ENCODE results near the gene DAND5.

Gene DAND5

DNA sequence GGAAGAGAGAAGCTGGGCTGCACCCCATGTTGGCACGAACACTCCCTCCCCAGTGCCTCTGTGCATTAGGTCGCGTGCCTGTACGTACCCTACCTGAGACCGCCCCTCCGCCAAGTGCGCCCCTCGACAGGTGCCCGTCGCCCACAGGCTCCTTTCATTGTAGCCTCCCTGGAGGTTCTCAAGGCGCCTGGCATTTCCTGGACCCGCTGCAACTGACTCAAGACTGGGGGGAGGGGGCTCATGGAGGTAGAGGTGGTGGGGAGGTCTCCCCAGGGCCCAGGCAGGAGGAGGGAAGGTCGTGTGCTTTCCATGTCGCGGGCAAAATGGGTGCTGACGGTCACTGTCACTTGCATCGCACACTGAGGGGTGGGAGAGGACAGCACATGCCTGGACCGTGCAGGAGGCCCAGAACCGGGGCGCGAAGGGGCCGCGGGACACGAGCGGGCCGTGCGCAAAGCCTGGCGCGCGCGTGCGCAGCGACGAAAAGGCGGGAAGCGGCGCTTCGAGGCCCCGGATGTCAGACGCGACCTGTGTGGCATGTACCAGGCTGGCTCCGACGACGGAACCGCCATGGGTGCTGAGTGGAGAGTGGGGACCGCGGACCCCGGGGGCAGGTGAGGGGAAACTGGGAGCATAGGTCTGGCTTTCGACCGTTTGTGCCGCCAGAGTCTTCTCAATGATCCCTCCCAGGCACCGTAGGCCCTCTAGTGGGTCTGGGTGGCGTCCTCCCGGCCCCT is 42.4 kb downstream of the DAND5 start:
- no peak for DNase-seq

DNA sequence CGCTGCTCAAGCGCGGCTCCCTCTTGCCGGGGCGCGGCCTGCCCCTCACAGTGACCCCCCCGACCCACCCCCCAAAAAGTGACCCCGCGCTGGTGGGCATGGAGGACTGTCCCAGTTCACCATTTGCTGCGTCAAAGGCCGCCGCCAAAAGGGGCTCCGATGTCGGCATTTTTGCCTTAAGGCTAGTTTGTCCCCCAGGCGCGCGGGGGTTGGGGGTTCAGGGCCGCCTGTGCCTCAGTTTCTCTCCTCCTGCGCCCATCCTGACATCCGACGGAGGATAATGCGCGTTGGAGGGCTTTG is 43.0 kb downstream of the DAND5 start:
- DNase-seq: no peak

GRCh38 chr19:13012690-13013608 is 43.6 kb downstream of the DAND5 start:
- peak; percentile 65 for DNase-seq

DNA sequence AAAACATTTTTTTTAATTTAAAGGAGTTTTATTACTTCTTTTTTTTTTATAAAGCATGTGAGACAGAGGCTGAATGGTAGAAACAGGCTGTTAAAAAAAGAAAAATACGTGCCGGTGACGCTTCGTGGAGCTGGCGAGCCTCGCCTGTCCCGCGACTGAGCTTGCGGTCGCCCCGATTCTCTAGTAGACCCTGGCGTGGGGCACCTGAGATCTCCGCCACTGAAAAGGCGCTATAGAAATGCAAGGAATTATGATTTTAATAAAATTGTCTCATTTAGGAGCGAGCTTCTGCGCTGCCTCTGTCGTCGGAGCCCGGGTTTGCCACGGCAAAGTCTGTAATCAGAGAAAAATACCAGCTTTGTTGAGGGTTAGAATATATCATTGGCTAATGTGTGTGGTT is 44.3 kb downstream of the DAND5 start:
- no peak for DNase-seq

GRCh38 chr19:13014101-13014920 is 44.9 kb downstream of the DAND5 start:
- DNase-seq: no peak

DNA sequence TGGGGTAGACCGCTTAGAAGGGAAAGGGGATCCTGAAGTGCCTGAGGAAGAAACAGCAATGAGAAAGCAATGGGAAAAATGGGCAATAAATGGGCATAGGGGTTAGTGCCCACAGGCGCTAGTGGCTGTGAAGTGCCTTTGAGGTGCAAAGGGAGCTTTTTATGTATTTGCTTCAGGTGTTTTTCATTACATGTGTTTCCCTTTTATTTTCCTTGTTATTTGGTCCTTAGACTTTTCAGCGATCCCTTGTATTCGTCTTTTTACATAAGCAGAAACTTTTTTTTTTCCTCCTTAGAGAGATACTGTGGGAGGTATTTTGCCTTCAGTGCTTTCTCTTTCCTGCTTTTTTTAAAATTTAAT is 45.5 kb downstream of the DAND5 start:
- DNase-seq: no peak

- peak; percentile 40 for DNase-seq
Measured at GRCh38 chr19:13015361-13016223, 46.2 kb downstream of the DAND5 start.

- no peak for DNase-seq
Measured at GRCh38 chr19:13016245-13016627, 46.9 kb downstream of the DAND5 start.

GRCh38 chr19:13016628-13017305 is 47.4 kb downstream of the DAND5 start:
- DNase-seq: no peak

GRCh38 chr19:13017306-13018034 is 48.1 kb downstream of the DAND5 start:
- no peak for DNase-seq

- no peak for DNase-seq
Measured at GRCh38 chr19:13018035-13018914, 48.9 kb downstream of the DAND5 start.

GRCh38 chr19:13019332-13019731 is 50.0 kb downstream of the DAND5 start:
- DNase-seq: no peak

- DNase-seq: no peak
Measured at GRCh38 chr19:13020002-13020414, 50.6 kb downstream of the DAND5 start.

GRCh38 chr19:13022111-13022858 is 52.9 kb downstream of the DAND5 start:
- DNase-seq: no peak

DNA sequence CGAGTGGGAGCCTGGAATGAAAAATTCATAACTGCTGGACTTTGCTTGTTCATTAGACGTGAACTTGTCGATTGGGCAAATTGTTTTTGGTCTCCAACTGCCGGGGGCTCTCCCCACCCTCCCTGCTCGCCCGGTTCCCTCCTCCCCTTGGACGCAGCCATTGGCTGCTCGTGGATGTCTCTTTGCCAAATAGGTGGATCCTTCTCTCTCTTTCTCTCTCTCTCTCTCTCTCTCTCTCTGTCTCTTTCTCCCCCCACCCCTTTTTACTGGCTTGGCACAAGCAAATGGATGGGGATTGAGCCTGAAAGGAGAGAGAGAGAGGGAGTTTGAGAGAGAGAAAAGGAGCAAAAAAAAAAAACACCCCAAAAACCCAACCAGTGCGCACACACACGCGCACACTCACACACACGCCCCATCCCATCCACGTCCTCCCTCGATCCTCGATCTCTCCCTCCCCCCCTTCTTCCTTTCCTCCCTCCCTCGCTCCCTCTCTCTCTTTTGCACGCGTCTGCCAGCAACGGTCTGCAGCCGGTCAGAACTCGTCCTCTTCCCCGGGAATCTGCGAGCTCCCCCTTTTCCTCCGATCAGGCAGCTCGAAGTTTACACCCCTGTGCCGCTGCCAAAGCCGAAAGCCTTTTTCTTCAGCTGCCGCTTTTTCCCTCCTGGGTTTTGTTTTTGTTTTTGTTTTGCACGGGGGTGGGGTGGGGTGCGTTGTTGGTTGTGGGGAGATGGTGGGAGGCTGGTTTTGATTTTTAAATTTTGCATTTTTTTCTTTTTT is 53.7 kb downstream of the DAND5 start:
- DNase-seq: peak; percentile 53

- no peak for DNase-seq
Measured at GRCh38 chr19:13023656-13024055, 54.3 kb downstream of the DAND5 start.
